Ascending aorta (tissue), 2 donors: Measurements from ENCODE around the gene INO80C. TPM values are rescaled to one million over a fixed set of nuclear protein-coding genes. Genes with fewer than 3 reads are reported as not detected.
A peak's percentile ranks its signal among the peaks of the same experiment; 100 is the strongest.

ENCODE experiments used
- DNase-seq, 2 donors: peaks; one replicate each; pipeline ENCODE4 v3.0.0-alpha.2; 2019; ENCODE audit warnings: low spot score in 2 of 2
- H3K27ac ChIP-seq, 2 donors: fragments of 200-600 bp; sonication (generic); one replicate each; pipeline ENCODE4 v1.5.1; 2016 to 2017; ENCODE audit warnings: mild to moderate bottlenecking in 1 of 2
- H3K27me3 ChIP-seq: fragments of 200-600 bp; sonication (generic); one replicate; pipeline ENCODE4 v1.5.1; 2017
- H3K36me3 ChIP-seq, 2 donors: fragments of 200-600 bp; sonication (generic); one replicate each; pipeline ENCODE4 v1.5.1; 2016
- H3K4me1 ChIP-seq, 2 donors: fragments of 200-600 bp; sonication (generic); one replicate each; pipeline ENCODE4 v1.5.1; 2016 to 2017; ENCODE audit warnings: mild to moderate bottlenecking in 1 of 2
- H3K4me3 ChIP-seq, 2 donors: fragments of 200-600 bp; sonication (generic); one replicate each; pipeline ENCODE4 v1.5.1; 2016 to 2017; ENCODE audit warnings: mild to moderate bottlenecking in 1 of 2
- H3K9me3 ChIP-seq, 2 donors: fragments of 200-600 bp; sonication (generic); one replicate each; pipeline ENCODE4 v1.5.1; 2016
- CTCF ChIP-seq, 3 experiments: fragments of 200-600 bp in 2 of 3; fragments of 450-650 bp in 1 of 3; sonication (generic) in 2 of 3; IDR thresholded peaks; one replicate each; pipeline ENCODE4 v1.5.1; 2016 to 2019; ENCODE audit warnings: antibody characterized with exemption in 3 of 3, mild to moderate bottlenecking in 1 of 3, moderate library complexity in 1 of 3
- intact Hi-C: fragments of 100-400 bp; cut with DNase I; formaldehyde crosslinking; loops from one replicate; pipeline ENCODE4 v1.15.1; 2023
- total RNA-seq: library from RNA; depleted of rRNA; stranded (reverse); fragments of >200 nt; gene quantifications from one replicate; pipeline ENCODE4 v1.1.0, GENCODE V29; 2016

INO80C gene
- total RNA-seq, 1 donor from 2014 or later, result 11.2 TPM

GRCh38 chr18:35466815-35467623, 30.7 kb downstream of the INO80C start:
- intact Hi-C loops, result no loop called here
- H3K27ac ChIP-seq, result no peak overlapping the region
- TF ChIP-seq CTCF (IDR thresholded peaks at IDR 0.05), result no peak
- no peak overlapping the region for H3K4me3 ChIP-seq
- no peaks in the 10 kb centered on the region for H3K9me3 ChIP-seq
- H3K36me3 ChIP-seq, result no peaks in the 10 kb centered on the region
- H3K27me3 ChIP-seq, result no peaks in the 10 kb centered on the region
- DNase-seq, result peak in 1 of 2 donors; percentile 58
- H3K4me1 ChIP-seq, result peaks cover 2 to 16% of the 10 kb centered on the region in 2 donors

- H3K36me3 ChIP-seq, result no peaks in the 10 kb centered on the region
- no peak for TF ChIP-seq CTCF (IDR thresholded peaks at IDR 0.05)
- no peaks in the 10 kb centered on the region for H3K27me3 ChIP-seq
- no peak overlapping the region for H3K4me3 ChIP-seq
- H3K4me1 ChIP-seq, result peaks cover 5 to 22% of the 10 kb centered on the region in 2 donors
- no peaks in the 10 kb centered on the region for H3K9me3 ChIP-seq
- no peak for DNase-seq
- intact Hi-C loops, result no loop called here
- H3K27ac ChIP-seq, result no peak overlapping the region
These were observed 31.4 kb downstream of the INO80C start for GRCh38 chr18:35466334-35466733.

GRCh38 chr18:35465329-35465728, 32.4 kb downstream of the INO80C start:
- Histone ChIP-seq H3K4me1 (peaks cover 9 to 20% of the 10 kb centered on the region in 2 donors), H3K27ac (no peak overlapping the region), H3K36me3 (no peaks in the 10 kb centered on the region), H3K4me3 (no peak overlapping the region), H3K9me3 (no peaks in the 10 kb centered on the region), H3K27me3 (no peaks in the 10 kb centered on the region)
- no peak for DNase-seq
- intact Hi-C loops, result no loop called here
- no peak for TF ChIP-seq CTCF (IDR thresholded peaks at IDR 0.05)

GRCh38 chr18:35464831-35465279, 32.9 kb downstream of the INO80C start:
- TF ChIP-seq CTCF (IDR thresholded peaks at IDR 0.05), result no peak
- intact Hi-C loops, result no loop called here

GRCh38 chr18:35463827-35464226, 33.9 kb downstream of the INO80C start:
- H3K36me3 ChIP-seq, result no peaks in the 10 kb centered on the region
- H3K9me3 ChIP-seq, result no peaks in the 10 kb centered on the region
- no peak for TF ChIP-seq CTCF (IDR thresholded peaks at IDR 0.05)
- no peak overlapping the region for H3K27ac ChIP-seq
- H3K27me3 ChIP-seq, result no peaks in the 10 kb centered on the region
- intact Hi-C loops, result no loop called here
- no peak overlapping the region for H3K4me3 ChIP-seq
- DNase-seq, result no peak
- peaks cover 9 to 23% of the 10 kb centered on the region in 2 donors for H3K4me1 ChIP-seq

More at GRCh38 chr18:35464831-35465279, 32.9 kb downstream of the INO80C start:
- no peak overlapping the region for H3K27ac ChIP-seq
- no peak for DNase-seq
- no peaks in the 10 kb centered on the region for H3K27me3 ChIP-seq
- H3K4me1 ChIP-seq, result peaks cover 9 to 19% of the 10 kb centered on the region in 2 donors
- no peak overlapping the region for H3K4me3 ChIP-seq
- H3K36me3 ChIP-seq, result no peaks in the 10 kb centered on the region
- H3K9me3 ChIP-seq, result no peaks in the 10 kb centered on the region
